ENCODE data around the gene FIS1. TPM values are rescaled to one million over a fixed set of nuclear protein-coding genes. Genes with fewer than 3 reads are reported as not detected.

FIS1 gene
- 327 and 414 TPM in 2 replicates for total RNA-seq

DNA sequence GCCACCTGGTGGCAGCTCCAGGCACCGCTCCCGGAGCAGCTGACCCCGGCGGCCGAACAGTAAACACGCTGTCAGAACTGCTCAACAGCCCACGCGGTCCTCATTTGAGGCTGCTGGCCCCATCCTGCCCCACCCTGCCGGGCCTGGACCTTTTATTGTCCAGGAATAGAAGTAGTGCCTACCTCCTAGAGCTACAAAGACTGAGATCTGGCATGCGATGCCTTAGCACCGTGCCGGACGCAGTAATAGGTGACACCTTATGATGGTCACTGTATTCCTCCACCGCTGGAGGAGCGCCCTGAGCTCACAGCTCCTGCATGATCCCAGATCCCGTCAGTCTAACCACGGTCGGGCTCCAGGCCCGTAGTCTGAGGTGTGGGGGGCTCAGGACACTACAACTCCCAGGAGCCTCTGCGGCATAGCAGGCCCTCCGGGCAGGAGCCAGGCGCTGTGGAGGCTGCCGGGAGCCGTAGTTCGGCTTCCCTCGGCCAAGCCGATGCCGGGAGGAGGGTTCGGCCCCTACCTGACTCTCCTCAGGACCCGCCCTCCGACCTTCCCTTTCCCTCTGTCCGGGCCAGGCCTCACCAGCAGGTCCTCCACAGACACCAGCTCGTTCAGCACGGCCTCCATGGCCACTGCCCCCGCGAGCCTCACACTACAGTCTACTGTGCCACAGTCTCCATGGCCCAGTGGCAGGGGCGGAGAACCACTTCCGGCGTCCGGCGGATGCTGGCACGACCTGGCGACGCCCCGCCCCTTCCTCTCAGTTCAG lies at the start of gene FIS1:
TSS of gene FIS1 (minus strand) at position 707 of the 772 bp plus-strand sequence. CDS start at position 630, 77 bp downstream.

DNA sequence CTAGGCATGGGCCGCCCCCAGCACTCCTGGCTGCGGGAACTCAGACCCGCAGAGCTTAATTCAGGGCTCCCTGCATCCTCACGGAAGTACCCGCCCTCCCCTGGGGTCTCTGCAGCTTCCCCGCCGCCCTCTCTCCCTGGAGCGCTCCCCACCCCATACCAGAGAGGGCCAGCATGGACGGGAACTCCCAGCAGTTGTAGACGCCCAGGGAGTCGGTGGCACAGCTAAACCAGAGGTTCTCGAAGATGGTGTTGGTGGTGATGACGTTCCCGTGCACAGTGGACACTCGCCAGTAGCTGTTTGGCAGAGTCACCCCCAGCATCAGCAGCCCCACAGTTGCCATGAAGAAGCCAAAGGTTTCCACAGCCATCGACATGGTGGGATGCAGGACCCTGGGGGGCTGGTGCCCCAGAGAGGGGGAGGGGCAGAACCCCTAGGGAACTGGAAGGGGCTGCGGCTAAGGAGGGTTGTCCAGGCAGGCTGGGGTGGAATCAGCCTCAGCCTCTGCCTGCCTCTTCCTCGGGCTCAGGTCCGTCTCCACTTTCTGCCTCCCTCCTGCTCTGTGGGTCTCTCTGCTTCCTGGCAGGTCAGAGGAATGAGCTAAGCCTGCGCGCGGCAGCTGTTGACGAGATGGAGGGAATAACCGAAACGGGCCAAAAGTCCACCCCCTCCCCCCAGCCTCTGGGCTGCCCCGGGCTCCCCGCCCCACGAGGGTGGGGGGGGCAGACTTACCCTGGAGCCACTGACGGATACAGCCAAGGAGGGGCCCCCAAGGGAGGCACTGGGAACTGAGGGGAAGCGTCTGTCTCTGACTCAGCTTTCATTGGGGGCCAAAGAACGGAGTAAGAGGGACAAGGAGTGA lies 7.4 kb downstream of the FIS1 start, which contains the start of gene CLDN15:
TSS of gene CLDN15 (minus strand) at position 597 of the 862 bp plus-strand sequence. CDS start at position 376, 221 bp downstream.

DNA sequence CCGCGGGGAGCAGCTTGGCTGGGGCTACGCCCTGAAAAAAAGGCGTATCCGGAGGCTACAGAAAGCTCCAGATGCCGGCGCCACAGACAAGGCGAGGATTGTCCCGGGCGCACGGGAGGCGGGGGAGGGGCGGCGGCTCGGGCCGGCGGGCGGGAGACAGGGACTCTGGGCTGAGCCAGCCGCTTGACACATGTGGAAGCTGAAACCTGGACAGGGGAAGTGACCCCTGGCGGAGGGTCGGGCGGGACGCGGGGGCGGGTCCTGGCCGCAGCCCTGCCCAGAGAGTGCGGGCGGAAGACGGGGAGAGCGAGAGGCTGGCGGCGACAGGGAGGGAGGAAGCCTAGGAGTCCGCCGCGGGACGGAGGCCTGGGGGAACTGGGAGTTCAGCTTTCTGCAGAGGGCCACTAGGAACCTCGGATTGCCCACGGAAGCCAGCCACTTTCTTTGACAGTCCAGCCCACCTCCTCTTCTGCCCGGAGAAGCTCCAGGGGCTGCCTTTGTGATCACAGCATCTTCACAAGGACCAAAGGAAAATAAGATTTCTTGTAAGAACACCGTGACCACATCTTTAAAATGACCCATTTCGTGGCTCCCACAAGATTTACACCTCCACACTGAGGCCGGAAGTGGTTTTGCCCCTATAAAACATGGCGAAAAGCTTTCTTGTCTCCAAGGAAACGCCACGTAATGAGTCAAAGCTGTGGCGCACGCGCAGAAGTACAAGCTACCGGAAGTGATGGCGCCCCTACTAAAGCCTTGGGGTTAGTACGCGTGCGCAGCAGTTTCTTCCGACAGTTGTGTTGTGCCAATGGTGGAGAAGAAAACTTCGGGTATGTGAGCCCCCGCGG lies 27.3 kb downstream of the FIS1 start, which contains the start of the genes PLOD3 and ZNHIT1:
TSS of gene PLOD3 (minus strand) at position 194 of the 848 bp plus-strand sequence. CDS start 307 bp downstream, outside the sequence.
TSS of gene ZNHIT1 (plus strand) at position 778 of the 848 bp plus-strand sequence. CDS start at position 809, 31 bp downstream.

DNA sequence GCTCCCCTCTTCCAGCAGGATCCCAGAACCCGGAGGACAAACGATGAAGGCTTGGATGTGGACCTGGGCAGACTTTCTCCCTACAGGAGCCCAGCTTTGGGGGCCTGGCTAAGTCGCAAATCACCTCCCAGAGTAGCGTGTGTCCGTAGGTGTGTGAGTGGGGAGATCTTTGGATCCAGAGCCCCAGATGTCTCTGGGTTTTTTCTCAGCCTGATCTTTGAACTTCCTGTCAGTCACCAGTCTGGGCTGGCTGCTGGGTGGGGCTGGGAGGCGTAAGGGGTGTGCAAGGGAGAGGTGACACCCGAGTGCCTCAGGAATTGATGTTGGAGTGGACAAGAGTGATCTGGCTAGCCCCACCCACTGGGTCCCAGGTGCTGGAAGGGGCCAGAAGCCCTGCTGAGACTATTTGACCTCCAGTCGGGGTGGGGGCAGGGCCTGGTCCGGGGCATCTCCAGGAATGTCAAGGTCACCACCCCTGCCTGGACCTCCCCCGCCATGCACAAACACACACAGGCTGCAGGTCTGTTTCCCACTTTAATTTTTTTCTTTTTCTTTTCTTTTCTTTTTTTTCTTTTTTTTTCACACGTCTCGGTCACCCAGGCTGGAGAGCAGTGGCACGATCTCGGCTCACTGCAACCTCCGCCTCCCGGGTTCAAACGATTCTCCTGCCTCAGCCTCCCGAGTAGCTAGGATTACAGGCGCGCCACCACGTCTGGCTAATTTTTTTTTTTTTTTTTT lies 43.9 kb downstream of the FIS1 start, which contains the start of gene MOGAT3:
TSS of gene MOGAT3 (minus strand) at position 175 of the 738 bp plus-strand sequence. CDS start 182 bp downstream, outside the sequence.

Other genes with a start within 250 kb of the FIS1 start
- under 0.01 TPM in 1 of 2 replicates, not detected in the other for gene MUC17, start 225.0 kb downstream of the FIS1 start, total RNA-seq
- 21.1 and 23.5 TPM in 2 replicates for gene TRIM56, start 159.6 kb downstream of the FIS1 start, total RNA-seq
- gene SERPINE1, start 118.0 kb downstream of the FIS1 start, total RNA-seq = 413 and 548 TPM in 2 replicates
- 142 and 151 TPM in 2 replicates for gene AP1S1, start 90.6 kb downstream of the FIS1 start, total RNA-seq
- gene VGF, start 79.5 kb downstream of the FIS1 start, total RNA-seq = 0.13 TPM in 1 of 2 replicates, not detected in the other
- not detected in 2 replicates for gene NAT16, start 64.8 kb downstream of the FIS1 start, total RNA-seq
- gene MOGAT3, start 44.0 kb downstream of the FIS1 start, total RNA-seq = not detected in 2 replicates
- 61.0 and 65.7 TPM in 2 replicates for gene PLOD3, start 27.5 kb downstream of the FIS1 start, total RNA-seq
- 97.1 and 98.0 TPM in 2 replicates for gene ZNHIT1, start 26.9 kb downstream of the FIS1 start, total RNA-seq
- gene CLDN15, start 7.3 kb downstream of the FIS1 start, total RNA-seq = 1.4 and 1.8 TPM in 2 replicates
- 26.8 and 29.9 TPM in 2 replicates for gene IFT22, start 76.7 kb upstream of the FIS1 start, total RNA-seq
- gene COL26A1, start 117.8 kb upstream of the FIS1 start, total RNA-seq = 0.12 TPM in 1 of 2 replicates, not detected in the other